ENCODE measurements around the gene TMEM201.

The TMEM201 gene

DNA sequence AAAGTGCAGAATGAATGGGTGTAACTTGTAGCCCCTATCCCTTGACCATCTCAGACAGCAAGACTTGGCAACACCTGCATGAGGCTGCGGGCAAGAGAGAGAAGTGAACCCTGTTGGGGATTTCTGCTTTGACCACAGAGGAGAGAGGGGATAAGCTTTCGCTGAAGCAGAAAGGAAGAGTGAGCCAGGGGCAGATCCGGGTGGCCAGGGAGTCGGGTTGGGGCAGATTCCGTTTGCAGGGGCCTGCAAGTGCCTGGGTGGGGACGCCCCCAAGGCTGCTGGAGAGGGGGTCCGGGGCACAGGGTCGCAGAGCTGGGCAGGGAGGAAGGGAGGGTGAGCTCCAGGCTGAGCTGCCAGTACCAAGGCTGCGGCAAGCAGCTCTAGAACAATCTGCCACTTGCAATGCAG, 37.5 kb downstream of the TMEM201 start:
- no peak for DNase-seq

GRCh38 chr1:9628541-9629444, 40.1 kb downstream of the TMEM201 start:
- peak; percentile 55 for DNase-seq

DNA sequence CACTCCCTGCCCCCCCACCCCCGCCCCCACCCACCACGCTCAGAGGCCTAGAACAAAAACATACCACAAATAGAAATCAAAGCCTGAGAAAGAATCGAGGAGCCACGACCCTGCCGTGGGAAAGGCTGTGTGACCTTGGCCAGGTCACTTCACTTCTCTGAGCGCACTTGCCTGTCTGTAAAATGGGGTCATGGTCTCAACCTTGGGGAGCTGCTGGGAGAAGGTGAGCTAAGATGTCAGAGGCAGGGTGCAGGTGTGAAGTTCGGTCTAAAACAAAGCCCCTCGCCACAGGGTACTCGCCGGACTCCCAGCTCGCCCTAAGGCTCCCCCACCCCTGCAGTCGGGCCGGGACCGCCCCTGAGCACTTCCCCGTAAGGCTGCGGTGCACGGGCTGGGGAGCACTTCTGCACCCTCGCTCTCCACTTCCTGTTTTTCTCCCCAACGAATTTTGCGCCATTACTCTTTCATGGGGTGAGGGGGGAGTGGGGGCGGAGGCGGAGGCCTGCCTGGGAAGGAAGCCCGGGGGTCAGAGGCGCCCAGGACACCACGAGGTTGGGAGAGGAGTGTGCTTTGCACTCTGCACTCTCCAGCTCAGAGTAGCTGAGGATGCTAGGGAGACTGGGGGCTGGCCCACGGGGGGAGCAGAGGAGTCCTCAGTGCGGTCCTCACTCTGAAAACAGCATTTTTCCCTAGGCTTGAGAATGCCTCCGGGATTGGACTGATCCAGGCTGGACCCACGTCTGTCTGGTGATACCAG, 40.9 kb downstream of the TMEM201 start:
- DNase-seq: peak; percentile 55

DNA sequence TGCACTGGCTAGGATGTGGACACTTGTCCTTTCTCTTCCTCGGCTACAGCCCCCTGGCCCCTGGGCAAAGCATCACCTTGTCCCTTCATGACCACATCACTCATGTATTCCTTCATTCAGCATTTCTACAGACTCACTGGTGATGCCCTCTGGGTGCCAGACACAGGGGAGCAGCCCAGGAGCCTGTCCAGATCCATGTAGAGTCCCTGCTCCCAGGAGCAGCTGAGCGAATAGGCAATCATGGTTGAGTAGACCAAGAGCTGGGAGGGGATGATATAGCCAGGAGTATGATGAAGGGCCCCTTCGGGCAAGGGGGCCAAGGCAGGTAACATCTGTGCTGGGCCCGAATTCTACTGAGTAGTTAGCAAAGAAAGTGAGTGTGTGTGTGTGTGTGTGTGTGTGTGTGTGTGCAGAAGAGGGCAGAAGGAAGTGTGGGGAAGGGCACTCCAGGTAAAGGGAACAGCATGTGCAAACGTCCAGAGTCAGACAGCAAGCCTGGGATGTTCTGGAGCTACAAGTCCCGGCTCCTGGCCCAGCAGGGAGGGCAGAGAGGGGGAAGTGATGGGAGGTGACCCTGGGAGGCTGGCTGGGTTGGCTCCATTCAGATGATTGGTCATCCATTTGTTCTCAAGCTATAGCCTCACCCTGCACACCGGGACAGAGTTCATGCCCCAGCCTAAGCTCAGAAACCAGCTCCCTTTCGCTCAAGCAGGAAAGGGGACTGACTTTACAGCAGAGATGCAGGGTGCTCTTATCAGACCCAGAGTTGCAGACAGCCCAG, 41.8 kb downstream of the TMEM201 start:
- no peak for DNase-seq

GRCh38 chr1:9631613-9632012, 42.9 kb downstream of the TMEM201 start:
- no peak for DNase-seq

DNA sequence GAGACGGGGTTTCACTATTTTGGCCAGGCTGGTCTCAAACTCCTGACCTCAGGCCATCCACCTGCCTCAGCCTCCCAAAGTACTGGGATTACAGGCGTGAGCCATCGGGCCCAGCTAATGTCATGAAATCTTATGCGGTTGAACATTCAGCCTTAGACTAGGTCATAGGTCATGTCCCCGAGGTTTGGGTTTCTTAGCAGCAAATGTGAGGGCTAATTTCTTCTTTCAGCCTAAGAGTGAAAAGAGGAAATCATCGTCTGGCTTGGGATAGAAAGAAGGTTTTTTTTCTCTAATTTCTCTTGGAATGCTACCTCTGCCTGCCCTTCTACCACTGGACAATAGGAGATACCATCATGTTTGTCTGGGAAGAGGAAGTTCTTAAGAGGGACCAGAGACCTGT, 44.8 kb downstream of the TMEM201 start:
- DNase-seq: no peak

DNA sequence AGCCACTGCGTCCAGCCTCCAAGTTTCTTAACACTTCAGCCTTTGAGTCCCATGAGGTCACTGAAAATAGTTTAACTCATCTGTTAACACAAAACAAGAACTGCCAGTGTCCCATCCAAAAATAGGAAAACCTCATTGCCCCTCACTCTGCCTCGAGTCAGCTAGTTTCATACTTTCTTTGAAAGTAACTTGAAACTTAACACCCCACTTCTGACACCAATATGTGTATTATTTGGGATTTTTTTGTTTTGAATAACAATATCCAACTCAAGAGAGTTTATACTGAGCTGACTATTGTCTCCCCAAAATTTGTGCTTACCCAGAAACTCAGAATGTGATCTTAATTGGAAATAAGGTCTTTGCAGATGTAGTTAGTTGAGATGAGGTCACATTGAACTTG, 45.9 kb downstream of the TMEM201 start:
- DNase-seq: no peak

- DNase-seq: no peak
These were observed 50.5 kb downstream of the TMEM201 start for GRCh38 chr1:9639227-9639626.

GRCh38 chr1:9643351-9644256, 54.9 kb downstream of the TMEM201 start:
- DNase-seq: no peak

GRCh38 chr1:9646037-9646436, 57.3 kb downstream of the TMEM201 start:
- no peak for DNase-seq

- DNase-seq: no peak
These were observed 59.5 kb downstream of the TMEM201 start for GRCh38 chr1:9648171-9648570.

DNA sequence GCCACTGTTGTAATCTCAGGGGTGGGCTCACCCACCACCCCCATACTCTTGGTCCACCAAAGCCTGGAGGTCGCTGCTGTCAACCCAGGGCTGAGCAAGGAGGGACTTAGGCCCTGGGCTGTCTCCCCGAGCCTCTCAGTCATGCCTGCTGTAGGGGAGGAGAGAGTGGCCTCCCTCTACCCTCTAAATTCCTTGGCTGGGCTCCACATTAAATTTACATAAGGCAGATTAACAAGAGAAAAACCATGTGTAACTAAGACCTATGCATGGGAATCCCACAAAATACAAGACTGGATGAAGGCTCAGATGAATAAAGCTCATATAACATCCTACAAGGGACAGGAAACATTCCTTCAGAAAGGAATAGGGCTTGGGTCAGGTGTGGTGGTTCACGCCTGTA, 61.1 kb downstream of the TMEM201 start:
- no peak for DNase-seq

GRCh38 chr1:9651220-9651564, 62.5 kb downstream of the TMEM201 start:
- DNase-seq: no peak

- peak; percentile 29 for DNase-seq
These were observed 63.1 kb downstream of the TMEM201 start, which contains the start of gene PIK3CD for GRCh38 chr1:9651565-9652378. PIK3CD (plus strand) TSS chr1:9651731; CDS start chr1:9710456, 58,725 bp downstream.

GRCh38 chr1:9652379-9653209, 63.9 kb downstream of the TMEM201 start:
- peak; percentile 45 for DNase-seq

GRCh38 chr1:9653210-9653490, 64.4 kb downstream of the TMEM201 start:
- DNase-seq: no peak

GRCh38 chr1:9653491-9654050, 64.9 kb downstream of the TMEM201 start:
- DNase-seq: no peak

DNA sequence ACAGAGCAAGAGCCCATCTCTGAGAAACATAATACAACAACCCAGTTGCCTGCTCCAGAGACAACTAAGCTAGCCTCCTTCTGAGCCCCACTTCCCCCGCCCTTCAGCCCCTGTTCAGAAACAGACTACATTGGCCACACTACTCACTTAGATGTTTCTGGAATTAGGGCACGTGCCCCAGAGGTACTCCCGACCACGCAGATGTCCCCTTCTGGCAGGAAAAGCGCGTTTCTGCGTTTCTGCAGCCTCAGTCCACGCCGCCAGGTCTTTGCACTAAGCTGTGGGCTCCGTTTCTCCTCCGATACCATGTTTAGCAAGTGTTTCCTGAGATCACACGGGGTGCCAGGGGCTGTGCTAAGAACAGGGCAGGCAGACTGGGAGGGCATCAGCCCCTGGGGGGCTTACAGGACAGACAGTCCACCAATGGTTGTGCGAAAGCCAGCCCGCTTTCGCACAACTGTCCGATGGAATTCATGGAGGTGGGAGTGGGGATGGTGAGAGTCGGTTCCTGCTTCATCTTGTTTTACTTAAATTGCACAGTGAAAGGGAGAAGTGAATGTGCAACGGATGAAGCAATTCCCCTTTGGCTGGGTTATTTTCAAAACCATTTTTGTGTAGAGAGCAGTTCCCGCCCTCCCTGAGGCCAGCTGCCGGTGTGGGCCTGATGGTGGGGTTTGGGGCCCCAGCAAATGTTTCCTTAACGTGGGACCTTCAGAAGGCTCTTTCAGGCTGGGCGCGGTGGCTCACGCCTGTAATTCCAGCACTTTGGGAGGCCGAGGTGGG, 65.5 kb downstream of the TMEM201 start:
- DNase-seq: no peak
